B cell (primary cell): ENCODE data around the gene PFDN2. TPM values are rescaled to one million over a fixed set of nuclear protein-coding genes. Genes with fewer than 3 reads are reported as not detected.

Source experiments
- ATAC-seq: fragments of 200-7000 bp; cut with Tn5 transposase; one replicate; pipeline ENCODE4 v1.10.0; 2021; ENCODE audit warnings: low read depth, mild to moderate bottlenecking, moderate number of reproducible peaks, moderate library complexity
- CTCF ChIA-PET: fragments of 350-600 bp; sonication (Branson Sonifier 250); formaldehyde crosslinking; loops from one replicate; lab custom pipeline; 2021; ENCODE audit warnings: antibody characterized with exemption, inconsistent platforms; lab: Charles Lee
- POLR2A ChIA-PET: fragments of 350-600 bp; sonication (Branson Sonifier 250); formaldehyde crosslinking; loops from one replicate; lab custom pipeline; 2021; ENCODE audit warnings: antibody characterized with exemption; lab: Charles Lee
- DNase-seq: peaks from one replicate; pipeline ENCODE4 v3.0.0; 2013
- H2AFZ ChIP-seq: 2 replicates; pipeline ENCODE4 v1.6.1; 2012; ENCODE audit warnings: mild to moderate bottlenecking, low read depth, low read length; ENCODE audit not compliant: insufficient read depth, poor library complexity, severe bottlenecking
- H3K27ac ChIP-seq, 2 donors: 1 replicate in 1 of 2; 2 replicates in 1 of 2; pipeline ENCODE4 v1.5.1; 2012 to 2013; ENCODE audit warnings: low read length in 2 of 2, mild to moderate bottlenecking in 2 of 2, moderate library complexity in 1 of 2
- H3K27me3 ChIP-seq, 4 experiments: fragments of 200-600 bp in 1 of 4; sonication (generic) in 1 of 4; replicated peaks in 1 of 4; 1 replicate in 2 of 4; 2 replicates in 2 of 4; pipeline versions ENCODE4 v1.6.1 to v1.7.0; 2013 to 2016; ENCODE audit warnings: low read length in 3 of 4, mild to moderate bottlenecking in 2 of 4, mixed read lengths in 1 of 4, moderate library complexity in 1 of 4; ENCODE audit not compliant: insufficient read depth in 4 of 4, control insufficient read depth in 3 of 4; ENCODE audit errors: control extremely low read depth in 1 of 4
- H3K36me3 ChIP-seq, 2 experiments: replicated peaks in 1 of 2; 1 replicate in 1 of 2; 2 replicates in 1 of 2; pipeline versions ENCODE4 v1.6.1 to v1.7.1; 2013; ENCODE audit warnings: low read length in 1 of 2; ENCODE audit not compliant: insufficient read depth in 2 of 2, control insufficient read depth in 1 of 2; ENCODE audit errors: control extremely low read depth in 1 of 2, extremely low read depth in 1 of 2
- H3K4me1 ChIP-seq, 2 donors: fragments of 200-600 bp in 1 of 2; sonication (generic) in 1 of 2; 1 replicate in 1 of 2; 2 replicates in 1 of 2; pipeline versions ENCODE4 v1.5.1 to v1.6.1; 2013 to 2017; ENCODE audit warnings: low read length in 2 of 2; ENCODE audit not compliant: control insufficient read depth in 2 of 2, insufficient read depth in 2 of 2
- H3K4me2 ChIP-seq: replicated peaks from 2 replicates; pipeline ENCODE3; 2012; ENCODE audit warnings: mild to moderate bottlenecking, low read depth, low read length; ENCODE audit not compliant: poor library complexity, severe bottlenecking
- H3K4me3 ChIP-seq, 5 experiments: fragments of 200-600 bp in 1 of 5; sonication (generic) in 1 of 5; 1 replicate in 3 of 5; 2 replicates in 2 of 5; pipeline versions ENCODE4 v1.5.1 to v1.7.0; 2011 to 2016; ENCODE audit warnings: low read length in 4 of 5, mild to moderate bottlenecking in 4 of 5, low read depth in 2 of 5, control low read depth in 1 of 5, moderate library complexity in 1 of 5; ENCODE audit not compliant: insufficient read depth in 1 of 5; ENCODE audit errors: control extremely low read depth in 1 of 5, extremely low read depth in 1 of 5
- H3K79me2 ChIP-seq: fragments of 200-600 bp; sonication (generic); one replicate; pipeline ENCODE4 v1.6.0; 2016; ENCODE audit warnings: low read length; ENCODE audit not compliant: control insufficient read depth, insufficient read depth
- H3K9ac ChIP-seq: fragments of 200-600 bp; sonication (generic); 2 replicates; pipeline ENCODE4 v1.6.1; 2017; ENCODE audit warnings: mild to moderate bottlenecking, low read length, moderate library complexity
- H3K9me3 ChIP-seq, 3 donors: one replicate each; pipeline versions ENCODE4 v1.6.1 to v1.7.1; 2013; ENCODE audit warnings: low read length in 2 of 3; ENCODE audit not compliant: control insufficient read depth in 2 of 3, insufficient read depth in 1 of 3; ENCODE audit errors: control extremely low read depth in 1 of 3
- H4K20me1 ChIP-seq: 2 replicates; pipeline ENCODE4 v1.6.0; 2012; ENCODE audit warnings: mild to moderate bottlenecking, low read length; ENCODE audit not compliant: insufficient read depth, control insufficient read depth, poor library complexity, severe bottlenecking
- H3K27ac Mint-ChIP-seq: one replicate; pipeline ENCODE4 v1.8.0; 2021; ENCODE audit warnings: mixed read lengths
- H3K27me3 Mint-ChIP-seq: one replicate; pipeline ENCODE4 v1.8.0; 2021; ENCODE audit warnings: mixed read lengths
- H3K4me1 Mint-ChIP-seq: one replicate; pipeline ENCODE4 v1.8.0; 2021; ENCODE audit warnings: mixed read lengths
- H3K4me3 Mint-ChIP-seq: one replicate; pipeline ENCODE4 v1.8.0; 2021; ENCODE audit warnings: mixed read lengths
- H3K9me3 Mint-ChIP-seq: one replicate; pipeline ENCODE4 v1.8.0; 2022; ENCODE audit warnings: mixed read lengths; ENCODE audit not compliant: insufficient read depth
- EZH2 ChIP-seq: IDR thresholded peaks from 2 replicates; pipeline ENCODE4 v1.6.1; 2012; ENCODE audit warnings: borderline replicate concordance, low read depth, mild to moderate bottlenecking, moderate library complexity, low read length; ENCODE audit not compliant: insufficient read depth, poor library complexity, severe bottlenecking
- WGBS: methylation state at CpG from one replicate; pipeline ENCODE4 v1.1.5; 2013; ENCODE audit warnings: missing lambda C conversion rate; ENCODE audit not compliant: insufficient coverage; 5-methylcytosine and 5-hydroxymethylcytosine counted together
- intact Hi-C: fragments of 100-400 bp; cut with micrococcal nuclease; formaldehyde crosslinking; loops from one replicate; pipeline ENCODE4 v1.10.0; 2022
- polyA plus RNA-seq: library from polyadenylated mRNA; depleted of rRNA; stranded (reverse); fragments of >200 nt; gene quantifications from 2 replicates; pipeline ENCODE4 v1.2.3, GENCODE V29; 2012
- total RNA-seq, 2 donors: library from RNA; stranded (reverse); fragments of 120-200 nt in 1 of 2; gene quantifications; 1 replicate in 1 of 2; 2 replicates in 1 of 2; pipeline versions ENCODE4 v1.2.3 to v1.2.4, GENCODE V29; 2013 to 2022
- TF ChIP-seq, protein P1 (sequence below): fragments of 200-600 bp; IDR thresholded peaks from one replicate; pipeline ENCODE4 v1.8.0; 2022; ENCODE audit warnings: antibody characterized with exemption, mild to moderate bottlenecking

Gene PFDN2
- total and polyA plus RNA-seq, 2 donors (not counting 1 experiment from before 2014, with no cell fraction given) = 29.9 to 43.2 TPM

GRCh38 chr1:161153682-161154337 lies 36.0 kb upstream of the PFDN2 start, which contains the start of gene UFC1:
TSS of gene UFC1 (plus strand) at chr1:161153978. CDS start at chr1:161153998, 20 bp downstream.
- CTCF ChIA-PET = interaction anchor here (1.0 to 2.6 kb wide), 5 partner anchors 12 to 724 kb away, joined by 3 to 7 read pairs (median 5); no protein-coding TSS in a partner anchor
- WGBS = under 1% methylated on average over 26 of the region's 33 CpGs
- H3K9me3 ChIP-seq = no peaks in the 10 kb centered on the region

More at GRCh38 chr1:161153682-161154337, 36.0 kb upstream of the PFDN2 start, which contains the start of gene UFC1:
- H3K27me3 Mint-ChIP-seq = no peaks in the 10 kb centered on the region
- ATAC-seq (peak; percentile 97), DNase-seq (peak; percentile 94)
- Histone ChIP-seq H4K20me1 (no peaks in the 10 kb centered on the region), H3K4me1 (peaks cover 14 to 17% of the 10 kb centered on the region in 2 donors), H3K27me3 (no peaks in the 10 kb centered on the region), H3K79me2 (peaks cover 17% of the 10 kb centered on the region), H3K9ac (peak within 1 kb of the TSS; percentile 97), H3K4me2 (peak within 1 kb of the TSS; percentile 84), H2AFZ (peak within 1 kb of the TSS; percentile 84), H3K36me3 (peaks cover 0 to 16% of the 10 kb centered on the region in 2 experiments), H3K4me3 (peak within 1 kb of the TSS; percentile 88 to 100 (median 90)), H3K27ac (peak within 1 kb of the TSS; percentile 95 to 98)
- TF ChIP-seq EZH2 = no peak
- TF ChIP-seq, protein P1, sequence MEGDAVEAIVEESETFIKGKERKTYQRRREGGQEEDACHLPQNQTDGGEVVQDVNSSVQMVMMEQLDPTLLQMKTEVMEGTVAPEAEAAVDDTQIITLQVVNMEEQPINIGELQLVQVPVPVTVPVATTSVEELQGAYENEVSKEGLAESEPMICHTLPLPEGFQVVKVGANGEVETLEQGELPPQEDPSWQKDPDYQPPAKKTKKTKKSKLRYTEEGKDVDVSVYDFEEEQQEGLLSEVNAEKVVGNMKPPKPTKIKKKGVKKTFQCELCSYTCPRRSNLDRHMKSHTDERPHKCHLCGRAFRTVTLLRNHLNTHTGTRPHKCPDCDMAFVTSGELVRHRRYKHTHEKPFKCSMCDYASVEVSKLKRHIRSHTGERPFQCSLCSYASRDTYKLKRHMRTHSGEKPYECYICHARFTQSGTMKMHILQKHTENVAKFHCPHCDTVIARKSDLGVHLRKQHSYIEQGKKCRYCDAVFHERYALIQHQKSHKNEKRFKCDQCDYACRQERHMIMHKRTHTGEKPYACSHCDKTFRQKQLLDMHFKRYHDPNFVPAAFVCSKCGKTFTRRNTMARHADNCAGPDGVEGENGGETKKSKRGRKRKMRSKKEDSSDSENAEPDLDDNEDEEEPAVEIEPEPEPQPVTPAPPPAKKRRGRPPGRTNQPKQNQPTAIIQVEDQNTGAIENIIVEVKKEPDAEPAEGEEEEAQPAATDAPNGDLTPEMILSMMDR = no peak
- POLR2A ChIA-PET = interaction anchor here (0.5 to 2.6 kb wide), 7 partner anchors 12 to 85 kb away, joined by 3 to 12 read pairs (median 5); partner anchors contain the start of genes ARHGAP30, DEDD and PPOX
- no peaks in the 10 kb centered on the region for H3K9me3 Mint-ChIP-seq
- peak within 1 kb of the TSS; percentile 99 for H3K27ac Mint-ChIP-seq
- intact Hi-C loops = loop anchor here (1.0 to 10.0 kb wide), 9 partner anchors 13 to 809 kb away; partner anchors contain the start of genes ARHGAP30, COPA, DEDD and KLHDC9
- peak within 1 kb of the TSS; percentile 97 for H3K4me3 Mint-ChIP-seq
- H3K4me1 Mint-ChIP-seq = peaks cover 25% of the 10 kb centered on the region
